NCI-H446 treated with DMSO at 0.1 percent for 48 hours (cell line): ENCODE measurements around the gene OR8B3.

Source experiments
- DNase-seq: peaks from one replicate; lab custom pipeline; 2025; lab: John Stamatoyannopoulos, UW

The OR8B3 gene

GRCh38 chr11:124359566-124359965, 39.3 kb downstream of the OR8B3 start:
- no peak for DNase-seq

GRCh38 chr11:124346311-124346955, 52.4 kb downstream of the OR8B3 start:
- no peak for DNase-seq
